Adrenal gland (tissue), 12 donors: ENCODE results near the gene SUCLG2. TPM values are rescaled to one million over a fixed set of nuclear protein-coding genes. Genes with fewer than 3 reads are reported as not detected.

Experiments
- DNase-seq, 7 donors: peaks; one replicate each; pipeline ENCODE4 v3.0.0-alpha.2; 2019 to 2020
- H3K27ac ChIP-seq, 5 donors: fragments of 200-600 bp; sonication (generic) in 4 of 5; 1 replicate in 3 of 5; 2 replicates in 2 of 5; pipeline versions ENCODE4 v1.5.1 to v1.8.0; 2016 to 2020; ENCODE audit warnings: mild to moderate bottlenecking in 1 of 5
- H3K27me3 ChIP-seq: fragments of 200-600 bp; 2 replicates; pipeline ENCODE4 v1.8.0; 2021
- H3K36me3 ChIP-seq, 2 donors: fragments of 200-600 bp; replicated peaks in 1 of 2; 1 replicate in 1 of 2; 2 replicates in 1 of 2; pipeline versions ENCODE4 v1.5.1 to v1.8.0; 2018 to 2022
- H3K4me1 ChIP-seq, 2 donors: fragments of 200-600 bp; replicated peaks in 1 of 2; 1 replicate in 1 of 2; 2 replicates in 1 of 2; pipeline versions ENCODE4 v1.5.1 to v1.8.0; 2018 to 2021
- H3K4me3 ChIP-seq, 4 donors: fragments of 200-600 bp; sonication (generic) in 3 of 4; one replicate each; pipeline ENCODE4 v1.5.1; 2016 to 2018
- H3K9me3 ChIP-seq, 3 donors: fragments of 200-600 bp; sonication (generic) in 1 of 3; replicated peaks in 1 of 3; 1 replicate in 2 of 3; 2 replicates in 1 of 3; pipeline versions ENCODE4 v1.5.1 to v1.8.0; 2016 to 2021
- POLR2A ChIP-seq, 2 donors: fragments of 450-650 bp; IDR thresholded peaks; one replicate each; pipeline ENCODE4 v1.6.1; 2017; ENCODE audit warnings: antibody characterized with exemption in 2 of 2, mild to moderate bottlenecking in 2 of 2, moderate library complexity in 1 of 2
- WGBS, 4 donors: extraction: QIAGEN DNeasy Blood & Tissue Kit in 2 of 4; methylation state at CpG; one replicate each; pipeline versions ENCODE4 v1.1.5 to v1.1.7; 2013 to 2017; 5-methylcytosine and 5-hydroxymethylcytosine counted together
- intact Hi-C, 2 donors: fragments of 100-400 bp; cut with DNase I; formaldehyde crosslinking; loops; one replicate each; pipeline versions ENCODE4 v1.14.1 to v1.15.0; 2022 to 2023
- polyA plus RNA-seq, 3 donors: library from polyadenylated mRNA; stranded (reverse); fragments of 200-250 nt in 2 of 3; fragments of 350-450 nt in 1 of 3; fragmentation: Illumina TruSeq in 1 of 3; extraction: RNeasy Lipid Tissue Mini Kit (QIAGEN cat#74804) in 1 of 3; gene quantifications; one replicate each; pipeline ENCODE4 v1.2.3, GENCODE V29; 2013 to 2014
- total RNA-seq, 9 donors: library from RNA; depleted of rRNA in 4 of 9; stranded (reverse); fragments of >200 nt in 4 of 9; fragments of 120-200 nt in 1 of 9; fragmentation: NEBNext Ultra II Directional in 1 of 9; extraction: Animal tissue kit (Norgen Biotek cat#: 25700) in 1 of 9; gene quantifications; one replicate each; pipeline versions ENCODE4 v1.1.0 to v1.2.4, GENCODE V29; 2013 to 2023
- TF ChIP-seq, protein P1 (sequence below), 6 experiments: fragments of 450-650 bp in 4 of 6; fragments of 200-600 bp in 2 of 6; sonication (generic) in 1 of 6; IDR thresholded peaks; 1 replicate in 5 of 6; 2 replicates in 1 of 6; pipeline versions ENCODE4 v1.5.1 to v1.8.0; 2016 to 2021; ENCODE audit warnings: antibody characterized with exemption in 6 of 6, mild to moderate bottlenecking in 2 of 6, moderate library complexity in 1 of 6
- donor health status: healthy with polysubstance abuse.
- donor health status: Bipolar disorder and iron deficiency.
- donor health status: DM: yes; HTN: yes; CAD: no.
- donor health status: DM: no; HTN: no; CAD: no.
- donor health status: DM: no; HTN: no; CAD: no.
- donor health status: DM: yes; HTN: yes; CAD: no.

SUCLG2 gene
- total and polyA plus RNA-seq, 12 donors, result 24.4 to 115 (median 69.6) TPM

DNA sequence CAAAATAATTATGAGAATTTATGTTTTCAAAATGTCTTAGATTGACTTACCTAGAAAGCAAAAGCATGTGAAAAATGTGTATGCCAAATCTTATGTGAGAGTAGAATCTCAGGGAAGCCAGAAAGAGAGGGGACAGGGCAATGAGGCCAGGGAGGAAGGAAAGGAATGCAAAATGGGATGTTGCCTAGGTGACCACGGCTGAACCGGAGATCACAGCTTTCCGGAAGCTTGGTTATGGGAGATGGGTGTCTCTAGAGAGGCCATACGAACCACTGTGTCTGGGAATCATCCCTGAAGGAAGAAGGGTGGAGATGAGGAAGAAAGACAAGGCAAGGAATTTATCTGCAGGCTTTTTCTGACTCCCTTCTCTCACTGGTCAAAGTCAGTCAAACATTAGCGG lies 76.0 kb downstream of the SUCLG2 start:
- TF ChIP-seq, protein P1, sequence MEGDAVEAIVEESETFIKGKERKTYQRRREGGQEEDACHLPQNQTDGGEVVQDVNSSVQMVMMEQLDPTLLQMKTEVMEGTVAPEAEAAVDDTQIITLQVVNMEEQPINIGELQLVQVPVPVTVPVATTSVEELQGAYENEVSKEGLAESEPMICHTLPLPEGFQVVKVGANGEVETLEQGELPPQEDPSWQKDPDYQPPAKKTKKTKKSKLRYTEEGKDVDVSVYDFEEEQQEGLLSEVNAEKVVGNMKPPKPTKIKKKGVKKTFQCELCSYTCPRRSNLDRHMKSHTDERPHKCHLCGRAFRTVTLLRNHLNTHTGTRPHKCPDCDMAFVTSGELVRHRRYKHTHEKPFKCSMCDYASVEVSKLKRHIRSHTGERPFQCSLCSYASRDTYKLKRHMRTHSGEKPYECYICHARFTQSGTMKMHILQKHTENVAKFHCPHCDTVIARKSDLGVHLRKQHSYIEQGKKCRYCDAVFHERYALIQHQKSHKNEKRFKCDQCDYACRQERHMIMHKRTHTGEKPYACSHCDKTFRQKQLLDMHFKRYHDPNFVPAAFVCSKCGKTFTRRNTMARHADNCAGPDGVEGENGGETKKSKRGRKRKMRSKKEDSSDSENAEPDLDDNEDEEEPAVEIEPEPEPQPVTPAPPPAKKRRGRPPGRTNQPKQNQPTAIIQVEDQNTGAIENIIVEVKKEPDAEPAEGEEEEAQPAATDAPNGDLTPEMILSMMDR (IDR thresholded peaks at IDR 0.05), result no peak
- TF ChIP-seq POLR2A (IDR thresholded peaks at IDR 0.05), result no peak
- Histone ChIP-seq H3K27ac (no peak overlapping the region), H3K4me3 (no peak overlapping the region), H3K36me3 (no peaks in the 10 kb centered on the region), H3K27me3 (no peaks in the 10 kb centered on the region), H3K4me1 (no peaks in the 10 kb centered on the region), H3K9me3 (no peaks in the 10 kb centered on the region)
- WGBS, 4 donors, result 82 to 85% (median 84%) methylated on average over 5 of the region's 5 CpGs
- no peak for DNase-seq
- intact Hi-C loops, result no loop called here

DNA sequence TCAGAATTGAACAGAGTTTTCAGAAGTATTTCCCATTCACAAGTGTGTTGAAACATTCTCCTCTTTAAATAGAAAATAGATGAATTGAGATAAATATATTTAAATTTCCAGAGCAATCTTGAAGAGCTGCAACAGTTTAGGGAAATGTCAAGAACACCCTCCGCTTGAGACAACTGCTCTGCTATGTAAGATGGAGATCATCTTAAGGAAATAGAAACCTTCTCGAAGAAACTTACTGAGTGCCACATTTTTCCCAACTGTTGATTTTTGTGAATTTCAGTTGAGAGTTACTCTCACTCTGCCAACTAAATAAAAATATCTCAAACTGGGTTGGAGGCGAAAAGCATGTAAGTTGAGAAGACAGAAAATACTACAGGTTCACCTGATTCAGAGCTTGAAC lies 78.0 kb downstream of the SUCLG2 start:
- intact Hi-C loops, result no loop called here
- WGBS, 4 donors, result 95 to 98% (median 96%) methylated on average over 3 of the region's 3 CpGs
- no peak for DNase-seq
- no peaks in the 10 kb centered on the region for H3K27me3 ChIP-seq
- no peak overlapping the region for H3K4me3 ChIP-seq
- no peak for TF ChIP-seq POLR2A (IDR thresholded peaks at IDR 0.05)
- TF ChIP-seq, protein P1 (IDR thresholded peaks at IDR 0.05), result no peak
- no peaks in the 10 kb centered on the region for H3K4me1 ChIP-seq
- no peaks in the 10 kb centered on the region for H3K9me3 ChIP-seq
- H3K27ac ChIP-seq, result no peak overlapping the region
- H3K36me3 ChIP-seq, result no peaks in the 10 kb centered on the region

DNA sequence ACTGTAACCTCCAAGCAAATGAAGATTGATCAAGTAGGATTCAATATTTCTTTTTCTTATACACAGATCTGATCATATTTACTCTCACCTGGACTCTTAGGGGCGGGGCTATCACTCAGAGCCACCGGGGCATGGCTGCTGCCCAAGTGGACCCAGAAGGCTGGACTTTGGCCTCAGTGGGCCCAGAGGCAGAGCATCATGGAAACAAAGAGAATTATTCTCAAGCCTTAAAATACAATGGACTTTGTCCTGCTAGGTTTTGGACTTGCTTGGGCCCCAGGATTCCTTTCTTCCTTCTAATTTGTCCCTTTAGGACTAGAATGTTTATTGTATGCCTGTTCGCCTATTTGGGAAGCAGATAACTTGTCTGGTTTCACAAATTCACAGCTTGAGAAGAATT lies 85.1 kb downstream of the SUCLG2 start:
- no peak for TF ChIP-seq POLR2A (IDR thresholded peaks at IDR 0.05)
- TF ChIP-seq, protein P1 (IDR thresholded peaks at IDR 0.05), result no peak
- Histone ChIP-seq H3K27ac (no peak overlapping the region), H3K4me1 (no peaks in the 10 kb centered on the region), H3K4me3 (no peak overlapping the region), H3K36me3 (no peaks in the 10 kb centered on the region), H3K9me3 (no peaks in the 10 kb centered on the region), H3K27me3 (no peaks in the 10 kb centered on the region)
- intact Hi-C loops, result no loop called here
- WGBS, 4 donors, result 93 to 99% (median 97%) methylated on average over 3 of the region's 3 CpGs
- no peak for DNase-seq

DNA sequence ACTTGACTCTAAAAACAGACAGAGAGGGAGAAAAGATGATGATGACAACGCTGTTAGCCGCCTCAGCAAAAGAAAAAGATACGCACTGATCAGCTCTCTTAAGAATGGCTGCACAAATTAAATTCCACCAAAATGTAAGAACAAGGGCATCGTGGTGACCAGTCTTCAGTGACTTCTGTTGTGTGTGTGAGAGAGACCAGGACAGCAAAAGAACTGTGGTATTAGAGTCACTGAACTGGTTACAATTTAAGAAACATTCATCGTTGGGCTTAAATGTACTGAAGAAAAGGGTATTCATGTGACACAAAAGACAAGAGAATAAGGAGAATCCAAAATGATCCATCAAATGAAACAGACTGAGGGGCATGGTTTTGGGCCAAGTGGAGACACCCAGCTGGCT lies 86.5 kb downstream of the SUCLG2 start:
- Histone ChIP-seq H3K4me1 (no peaks in the 10 kb centered on the region), H3K27ac (no peak overlapping the region), H3K4me3 (no peak overlapping the region), H3K9me3 (no peaks in the 10 kb centered on the region), H3K36me3 (no peaks in the 10 kb centered on the region), H3K27me3 (no peaks in the 10 kb centered on the region)
- TF ChIP-seq POLR2A (IDR thresholded peaks at IDR 0.05), result no peak
- TF ChIP-seq, protein P1 (IDR thresholded peaks at IDR 0.05), result no peak
- DNase-seq, result no peak
- 71 to 88% (median 84%) methylated on average over 5 of the region's 5 CpGs for WGBS, 4 donors
- intact Hi-C loops, result no loop called here
